Prostate gland (tissue), 2 donors: Measurements from ENCODE around the gene NUP133.

Experiments
- POLR2A ChIP-seq: fragments of 450-650 bp; IDR thresholded peaks from one replicate; pipeline ENCODE4 v1.6.1; 2016; ENCODE audit warnings: antibody characterized with exemption, mild to moderate bottlenecking
- POLR2AphosphoS5 ChIP-seq: sonication (generic); formaldehyde crosslinking; IDR thresholded peaks from one replicate; pipeline ENCODE4 v1.6.1; 2017; ENCODE audit warnings: antibody characterized with exemption
- TF ChIP-seq, protein P1 (sequence below), 4 experiments: fragments of 200-600 bp in 2 of 4; fragments of 450-650 bp in 2 of 4; sonication (generic) in 2 of 4; IDR thresholded peaks; 1 replicate in 3 of 4; 2 replicates in 1 of 4; pipeline ENCODE4 v1.5.1; 2016 to 2019; ENCODE audit warnings: antibody characterized with exemption in 4 of 4, mild to moderate bottlenecking in 2 of 4, moderate library complexity in 2 of 4

DNA sequence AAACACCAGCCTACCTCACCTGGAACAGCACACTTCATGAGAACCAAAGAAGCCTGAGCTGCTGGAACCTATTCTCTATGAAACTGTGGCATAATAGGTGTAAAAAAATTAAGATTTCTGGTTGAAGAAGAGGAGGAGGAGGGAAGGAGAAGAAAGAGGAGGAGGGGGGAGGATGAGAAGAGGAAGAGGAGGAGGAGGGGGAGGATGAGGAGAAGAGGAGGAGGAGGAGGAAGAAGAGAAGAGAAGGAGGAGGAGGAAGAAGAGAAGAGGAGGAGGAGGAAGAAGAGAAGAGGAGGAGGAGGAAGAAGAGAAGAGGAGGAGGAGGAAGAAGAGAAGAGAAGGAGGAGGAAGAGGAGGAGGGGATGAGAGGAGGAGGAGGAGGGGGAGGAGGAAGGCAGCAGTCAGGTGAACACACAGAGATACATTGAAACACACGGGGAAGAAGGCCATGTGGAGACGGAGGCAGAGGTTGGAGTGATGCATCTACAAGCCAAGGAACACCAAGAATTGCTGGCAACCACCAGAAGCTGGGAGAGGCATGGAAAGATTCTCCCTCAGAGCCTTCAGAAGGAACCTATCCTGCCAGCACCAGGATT is 82.5 kb downstream of the NUP133 start:
- TF ChIP-seq POLR2AphosphoS5 (no peak), POLR2A (no peak)
- TF ChIP-seq, protein P1, sequence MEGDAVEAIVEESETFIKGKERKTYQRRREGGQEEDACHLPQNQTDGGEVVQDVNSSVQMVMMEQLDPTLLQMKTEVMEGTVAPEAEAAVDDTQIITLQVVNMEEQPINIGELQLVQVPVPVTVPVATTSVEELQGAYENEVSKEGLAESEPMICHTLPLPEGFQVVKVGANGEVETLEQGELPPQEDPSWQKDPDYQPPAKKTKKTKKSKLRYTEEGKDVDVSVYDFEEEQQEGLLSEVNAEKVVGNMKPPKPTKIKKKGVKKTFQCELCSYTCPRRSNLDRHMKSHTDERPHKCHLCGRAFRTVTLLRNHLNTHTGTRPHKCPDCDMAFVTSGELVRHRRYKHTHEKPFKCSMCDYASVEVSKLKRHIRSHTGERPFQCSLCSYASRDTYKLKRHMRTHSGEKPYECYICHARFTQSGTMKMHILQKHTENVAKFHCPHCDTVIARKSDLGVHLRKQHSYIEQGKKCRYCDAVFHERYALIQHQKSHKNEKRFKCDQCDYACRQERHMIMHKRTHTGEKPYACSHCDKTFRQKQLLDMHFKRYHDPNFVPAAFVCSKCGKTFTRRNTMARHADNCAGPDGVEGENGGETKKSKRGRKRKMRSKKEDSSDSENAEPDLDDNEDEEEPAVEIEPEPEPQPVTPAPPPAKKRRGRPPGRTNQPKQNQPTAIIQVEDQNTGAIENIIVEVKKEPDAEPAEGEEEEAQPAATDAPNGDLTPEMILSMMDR (IDR thresholded peaks at IDR 0.05) = no peak
